Smooth muscle cell of the pulmonary artery (primary cell): ENCODE measurements around the gene MSX1. TPM values are rescaled to one million over a fixed set of nuclear protein-coding genes. Genes with fewer than 3 reads are reported as not detected.

Experiments used
- total RNA-seq: library from RNA; depleted of rRNA; stranded (reverse); fragments of >200 nt; gene quantifications from 2 replicates; pipeline ENCODE4 v1.2.3, GENCODE V29; 2014

MSX1 gene
- total RNA-seq: 1.3 and 3.1 TPM in 2 replicates

DNA sequence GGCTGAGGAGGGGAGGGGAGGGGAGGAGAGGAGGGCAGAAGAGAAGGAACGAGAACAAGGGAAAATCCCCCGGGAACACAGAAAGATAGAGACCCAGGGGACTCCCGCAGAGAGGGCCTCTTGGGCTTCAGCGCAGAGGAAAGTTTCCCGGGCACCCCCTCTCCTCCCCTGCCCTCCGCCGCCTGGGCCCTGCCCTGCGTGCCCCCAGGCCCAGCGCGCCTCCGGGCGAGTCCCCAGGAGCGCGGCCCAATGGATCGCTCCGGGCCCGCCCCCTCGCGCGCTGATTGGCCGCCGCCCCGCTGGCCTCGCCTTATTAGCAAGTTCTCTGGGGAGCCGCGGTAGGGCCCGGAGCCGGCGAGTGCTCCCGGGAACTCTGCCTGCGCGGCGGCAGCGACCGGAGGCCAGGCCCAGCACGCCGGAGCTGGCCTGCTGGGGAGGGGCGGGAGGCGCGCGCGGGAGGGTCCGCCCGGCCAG lies at the start of gene MSX1:
MSX1 (plus strand) TSS at position 341 of the 474 bp plus-strand sequence. CDS start 235 bp downstream, outside the sequence.

Other genes starting within 250 kb of the MSX1 start
- gene CYTL1, start 159.8 kb downstream of the MSX1 start, total RNA-seq: 0.36 and 0.72 TPM in 2 replicates
- 0.69 and 3.2 TPM in 2 replicates for gene STK32B, start 191.8 kb downstream of the MSX1 start, total RNA-seq